ENCODE results near the gene NRROS.
A peak's percentile ranks its signal among the peaks of the same experiment; 100 is the strongest.

Gene NRROS

GRCh38 chr3:196684548-196685407 lies 45.3 kb downstream of the NRROS start:
- peak; percentile 20 to 59 (median 45) for DNase-seq (ENCODE audit: low read depth in 3 of 3)

GRCh38 chr3:196686436-196686835 lies 46.9 kb downstream of the NRROS start:
- no peak for DNase-seq (ENCODE audit: low read depth in 3 of 3)

GRCh38 chr3:196688349-196688748 lies 48.9 kb downstream of the NRROS start:
- DNase-seq (ENCODE audit: low read depth in 3 of 3), result no peak

- no peak for DNase-seq (ENCODE audit: low read depth in 3 of 3)
Observed at GRCh38 chr3:196689941-196690660, 50.6 kb downstream of the NRROS start.

GRCh38 chr3:196691386-196691785 lies 51.9 kb downstream of the NRROS start:
- no peak for DNase-seq (ENCODE audit: low read depth in 3 of 3)

- peak in 1 of 3 experiments; percentile 9 for DNase-seq (ENCODE audit: low read depth in 3 of 3)
Observed at GRCh38 chr3:196694202-196694638, 54.7 kb downstream of the NRROS start.

- peak in 1 of 3 experiments; percentile 12 for DNase-seq (ENCODE audit: low read depth in 3 of 3)
Observed at GRCh38 chr3:196694941-196695848, 55.7 kb downstream of the NRROS start.

GRCh38 chr3:196695849-196696226 lies 56.3 kb downstream of the NRROS start:
- no peak for DNase-seq (ENCODE audit: low read depth in 3 of 3)

- no peak for DNase-seq (ENCODE audit: low read depth in 3 of 3)
Observed at GRCh38 chr3:196697270-196697669, 57.8 kb downstream of the NRROS start.

- no peak for DNase-seq (ENCODE audit: low read depth in 3 of 3)
Observed at GRCh38 chr3:196699749-196700148, 60.3 kb downstream of the NRROS start.

GRCh38 chr3:196700801-196701200 lies 61.3 kb downstream of the NRROS start:
- DNase-seq (ENCODE audit: low read depth in 3 of 3), result no peak

GRCh38 chr3:196706327-196706726 lies 66.8 kb downstream of the NRROS start:
- no peak for DNase-seq (ENCODE audit: low read depth in 3 of 3)

GRCh38 chr3:196706731-196707130 lies 67.2 kb downstream of the NRROS start:
- no peak for DNase-seq (ENCODE audit: low read depth in 3 of 3)

- DNase-seq (ENCODE audit: low read depth in 3 of 3), result no peak
Observed at GRCh38 chr3:196707566-196707965, 68.1 kb downstream of the NRROS start.

GRCh38 chr3:196708467-196708866 lies 69.0 kb downstream of the NRROS start:
- DNase-seq (ENCODE audit: low read depth in 3 of 3), result no peak
